Measurements from ENCODE around the gene LRIT3. TPM values are rescaled to one million over a fixed set of nuclear protein-coding genes. Genes with fewer than 3 reads are reported as not detected.

Gene LRIT3
- total and polyA plus RNA-seq, 2 of the 8 experiments (the other 6 are each of a cell fraction or from before 2014, with no cell fraction given): 0.11 TPM; not detected in 1

DNA sequence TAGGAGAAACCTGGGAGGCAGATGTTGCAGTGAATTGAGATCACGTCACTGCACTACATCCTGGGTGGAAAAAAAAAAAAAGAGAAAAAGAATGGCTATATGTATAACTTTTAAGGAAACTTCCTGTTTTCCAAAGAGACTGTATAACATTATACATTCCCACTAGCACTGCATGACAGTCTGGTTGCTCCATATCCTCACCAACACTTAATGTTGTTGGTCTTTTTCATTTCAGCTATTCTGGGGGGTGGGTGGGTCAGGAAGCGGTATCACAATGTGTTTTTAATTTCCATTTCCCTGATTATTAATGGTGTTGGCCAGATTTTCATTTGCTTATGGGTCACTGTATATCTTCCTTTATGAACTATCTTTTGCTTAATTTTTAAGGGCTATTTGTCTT is 13.4 kb downstream of the LRIT3 start:
- TF ChIP-seq SP4 (IDR thresholded peaks at IDR 0.05; ENCODE audit: low read length) (no peak), SIX5 (IDR thresholded peaks at IDR 0.05; ENCODE audit: low read depth, low read length) (no peak), RAD21 (IDR thresholded peaks at IDR 0.05 in 1 of 2, conservative IDR thresholded peaks at IDR 0.05 in 1 of 2; ENCODE audit: low read depth in 2 of 2, low read length in 2 of 2) (no peak), SAP30 (IDR thresholded peaks at IDR 0.05; ENCODE audit: insufficient read depth, insufficient replicate concordance, low read length) (no peak), CEBPB (IDR thresholded peaks at IDR 0.05; ENCODE audit: low read depth, low read length) (no peak), ASH2L (IDR thresholded peaks at IDR 0.05; ENCODE audit: low read length) (no peak), SUZ12 (IDR thresholded peaks at IDR 0.05; ENCODE audit: low read length) (no peak), GABPA (IDR thresholded peaks at IDR 0.05; ENCODE audit: borderline replicate concordance, insufficient read depth, low read length) (no peak)
- TF ChIP-seq, protein P1, sequence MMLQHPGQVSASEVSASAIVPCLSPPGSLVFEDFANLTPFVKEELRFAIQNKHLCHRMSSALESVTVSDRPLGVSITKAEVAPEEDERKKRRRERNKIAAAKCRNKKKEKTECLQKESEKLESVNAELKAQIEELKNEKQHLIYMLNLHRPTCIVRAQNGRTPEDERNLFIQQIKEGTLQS (IDR thresholded peaks at IDR 0.05; ENCODE audit: insufficient read depth, low read depth, low read length): no peak
- TF ChIP-seq, protein P2, sequence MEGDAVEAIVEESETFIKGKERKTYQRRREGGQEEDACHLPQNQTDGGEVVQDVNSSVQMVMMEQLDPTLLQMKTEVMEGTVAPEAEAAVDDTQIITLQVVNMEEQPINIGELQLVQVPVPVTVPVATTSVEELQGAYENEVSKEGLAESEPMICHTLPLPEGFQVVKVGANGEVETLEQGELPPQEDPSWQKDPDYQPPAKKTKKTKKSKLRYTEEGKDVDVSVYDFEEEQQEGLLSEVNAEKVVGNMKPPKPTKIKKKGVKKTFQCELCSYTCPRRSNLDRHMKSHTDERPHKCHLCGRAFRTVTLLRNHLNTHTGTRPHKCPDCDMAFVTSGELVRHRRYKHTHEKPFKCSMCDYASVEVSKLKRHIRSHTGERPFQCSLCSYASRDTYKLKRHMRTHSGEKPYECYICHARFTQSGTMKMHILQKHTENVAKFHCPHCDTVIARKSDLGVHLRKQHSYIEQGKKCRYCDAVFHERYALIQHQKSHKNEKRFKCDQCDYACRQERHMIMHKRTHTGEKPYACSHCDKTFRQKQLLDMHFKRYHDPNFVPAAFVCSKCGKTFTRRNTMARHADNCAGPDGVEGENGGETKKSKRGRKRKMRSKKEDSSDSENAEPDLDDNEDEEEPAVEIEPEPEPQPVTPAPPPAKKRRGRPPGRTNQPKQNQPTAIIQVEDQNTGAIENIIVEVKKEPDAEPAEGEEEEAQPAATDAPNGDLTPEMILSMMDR (IDR thresholded peaks at IDR 0.05; ENCODE audit: control extremely low read depth in 1 of 3, insufficient read depth in 1 of 3, low read depth in 1 of 3, low read length in 3 of 3): no peak
- CTCF ChIA-PET (ENCODE audit: partially characterized antibody): no interaction called here
- DNase-seq (ENCODE audit: low read depth in 1 of 2, low spot score in 2 of 2) (no peak), FAIRE-seq (no peak)
- H4K8ac ChIP-seq (ENCODE audit: extremely low read depth, insufficient read depth, low read length): no peak overlapping the region
- H2BK5ac ChIP-seq (ENCODE audit: low read depth, low read length): no peak overlapping the region
- H3K4ac ChIP-seq (replicated peaks; ENCODE audit: insufficient read length, low read depth, low read length): no peak overlapping the region
- 92% methylated on average over 2 of the region's 2 CpGs; no CpG with 5 or more reads in 1 of the 2 experiments for WGBS, 2 experiments (ENCODE audit: extremely low coverage in 1 of 2, insufficient coverage in 1 of 2, insufficient read length in 1 of 2, insufficient replicate concordance in 2 of 2, low coverage in 1 of 2, low lambda C conversion rate in 2 of 2, missing lambda C conversion rate in 1 of 2)
- H2BK120ac ChIP-seq (replicated peaks; ENCODE audit: low read depth, low read length): no peak overlapping the region
- no peaks in the 10 kb centered on the region for H3K79me1 ChIP-seq (ENCODE audit: low read depth, low read length)
- no peak overlapping the region for H3K27ac ChIP-seq (ENCODE audit: low read depth, low read length)
- no peaks in the 10 kb centered on the region for H3K27me3 ChIP-seq (replicated peaks in 1 of 4; ENCODE audit: control insufficient read depth in 3 of 4, extremely low read depth in 1 of 4, insufficient read depth in 3 of 4, low read length in 3 of 4)
- no peak overlapping the region for H3K9ac ChIP-seq (replicated peaks in 1 of 4; ENCODE audit: extremely low read depth in 1 of 4, low read depth in 3 of 4, low read length in 3 of 4)
- no peak overlapping the region for H2BK20ac ChIP-seq (ENCODE audit: low read length)
- H3K14ac ChIP-seq (ENCODE audit: insufficient read length): no peak overlapping the region
- H3K4me1 ChIP-seq (replicated peaks in 1 of 4; ENCODE audit: control insufficient read depth in 3 of 4, insufficient read depth in 4 of 4, low read length in 3 of 4): peaks cover 0 to 3% (median 0%) of the 10 kb centered on the region in 4 experiments; a peak in 1 of 7 replicates
- no peak overlapping the region for H3K23ac ChIP-seq (ENCODE audit: insufficient read length)
- H3K79me2 ChIP-seq (ENCODE audit: control insufficient read depth in 1 of 2, insufficient read depth in 2 of 2, low read length in 2 of 2): no peaks in the 10 kb centered on the region
- H4K5ac ChIP-seq (ENCODE audit: insufficient read length, low read depth, low read length): no peak overlapping the region
- no peak overlapping the region for H2AFZ ChIP-seq (ENCODE audit: low read length)
- H3K23me2 ChIP-seq (ENCODE audit: low read depth, low read length): no peaks in the 10 kb centered on the region
- H3K18ac ChIP-seq (ENCODE audit: extremely low read depth, low read length): no peak overlapping the region
- no peak overlapping the region for H4K91ac ChIP-seq (replicated peaks; ENCODE audit: insufficient read length, low read length)
- no peaks in the 10 kb centered on the region for H4K20me1 ChIP-seq (replicated peaks in 1 of 2; ENCODE audit: control insufficient read depth in 1 of 2, insufficient read depth in 2 of 2, low read length in 2 of 2)
- no peak overlapping the region for H3K56ac ChIP-seq (replicated peaks; ENCODE audit: insufficient read length, low read depth, low read length)
- H3K36me3 ChIP-seq (ENCODE audit: control insufficient read depth in 2 of 4, insufficient read depth in 4 of 4, low read length in 3 of 4): no peaks in the 10 kb centered on the region
- H3K4me3 ChIP-seq (ENCODE audit: extremely low read depth in 1 of 4, insufficient read depth in 2 of 4, low read depth in 3 of 4, low read length in 4 of 4): no peak overlapping the region
- H3K9me3 ChIP-seq (ENCODE audit: insufficient read depth in 2 of 2, low read depth in 1 of 2, low read length in 1 of 2): no peaks in the 10 kb centered on the region; a peak in 1 of 4 replicates
- no peak overlapping the region for H2BK12ac ChIP-seq (ENCODE audit: low read depth, low read length)
- no peak overlapping the region for H2AK5ac ChIP-seq (ENCODE audit: low read depth, low read length)
- no peak overlapping the region for H3K4me2 ChIP-seq (ENCODE audit: insufficient read depth in 1 of 2, low read depth in 2 of 2, low read length in 2 of 2)
- H2BK15ac ChIP-seq (ENCODE audit: low read length): no peak overlapping the region
- POLR2A ChIA-PET (ENCODE audit: partially characterized antibody): no interaction called here

All from H1 (cell line).